AML-193 (cell line): Measurements from ENCODE around the gene SAPCD2.
"Not testable (repeated sequence)": the region's sequence is repeated elsewhere in the genome, so short reads cannot be mapped to it uniquely, and the experiment has no call there.

Experiments used
- DNase-seq, 2 experiments: peaks; one replicate each; lab custom pipeline; 2025; lab: John Stamatoyannopoulos, UW

Gene SAPCD2

DNA sequence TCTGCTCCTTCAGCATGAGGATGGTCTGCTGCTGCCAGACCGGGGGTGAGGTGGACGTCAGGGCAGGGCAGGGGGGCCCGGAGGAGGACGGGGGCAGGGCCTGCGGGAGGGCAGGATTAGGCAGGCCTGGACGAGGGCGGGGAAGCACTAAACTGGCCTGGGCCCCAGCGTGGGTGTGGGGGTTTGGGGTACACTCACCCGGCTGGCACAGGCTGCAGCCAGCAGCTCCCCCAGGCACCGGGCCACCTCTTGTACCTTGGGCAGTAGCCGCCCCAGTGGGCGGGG lies 5.5 kb downstream of the SAPCD2 start:
- DNase-seq, result no peak

GRCh38 chr9:137064027-137064879 lies 6.1 kb downstream of the SAPCD2 start:
- peak; percentile 16 to 32 for DNase-seq

DNA sequence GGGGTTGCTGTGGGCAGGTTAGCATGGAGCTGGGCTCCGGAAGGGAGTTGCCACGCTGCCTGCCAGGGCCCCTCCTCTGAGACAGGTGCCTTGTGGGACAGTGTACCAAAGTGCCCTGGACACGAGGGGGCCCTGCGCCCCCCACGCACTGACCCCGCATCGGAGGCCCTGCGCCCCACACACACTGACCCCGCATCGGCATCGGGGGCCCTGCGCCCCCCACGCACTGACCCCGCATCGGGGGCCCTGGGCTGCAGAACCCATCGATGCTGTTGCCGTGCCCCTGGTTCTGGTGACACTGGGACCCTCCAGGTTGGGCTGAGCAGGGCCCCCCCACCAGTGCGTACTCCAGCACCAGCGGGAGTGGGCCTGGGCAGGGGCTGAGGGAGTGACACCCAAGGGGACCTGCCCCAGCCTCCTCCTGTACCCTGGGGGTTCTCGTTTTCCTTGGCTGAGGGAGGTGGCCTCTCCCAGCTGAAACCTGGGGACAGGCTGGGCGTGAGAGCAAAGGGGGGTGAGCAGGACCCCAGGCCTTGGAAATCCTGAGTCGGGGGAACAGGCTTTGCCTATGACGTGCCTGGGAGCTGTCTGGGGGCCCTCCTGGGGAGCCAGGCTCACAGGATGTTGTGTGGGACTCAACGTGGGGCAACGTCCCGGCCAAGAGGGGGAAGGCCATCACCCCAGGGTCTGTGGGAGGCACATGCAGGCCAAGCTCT lies 6.9 kb downstream of the SAPCD2 start:
- DNase-seq, result no peak

DNA sequence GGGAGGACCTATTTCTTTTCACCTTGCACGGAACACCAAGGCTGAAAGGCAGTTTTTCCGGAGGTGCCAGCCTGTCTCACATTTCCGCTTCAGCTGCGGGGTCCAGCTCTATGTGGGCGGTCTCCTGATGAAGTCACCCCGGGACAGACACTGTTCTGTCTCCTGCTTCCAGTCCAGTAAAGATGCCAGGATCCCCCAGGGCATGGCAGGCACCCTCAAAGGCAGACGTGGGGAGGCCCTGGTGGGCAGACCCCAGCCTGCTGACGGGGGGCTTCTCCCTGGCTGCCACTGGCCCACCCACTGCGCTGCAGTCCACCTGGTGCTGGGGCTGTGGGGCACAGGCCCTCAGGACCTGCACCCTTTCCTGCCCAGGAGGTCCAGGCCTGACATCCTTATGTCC lies 7.6 kb downstream of the SAPCD2 start:
- DNase-seq, result not testable (repeated sequence)

GRCh38 chr9:137062384-137062783 lies 8.0 kb downstream of the SAPCD2 start:
- no peak for DNase-seq

GRCh38 chr9:137058521-137059234 lies 11.7 kb downstream of the SAPCD2 start:
- DNase-seq, result no peak

DNA sequence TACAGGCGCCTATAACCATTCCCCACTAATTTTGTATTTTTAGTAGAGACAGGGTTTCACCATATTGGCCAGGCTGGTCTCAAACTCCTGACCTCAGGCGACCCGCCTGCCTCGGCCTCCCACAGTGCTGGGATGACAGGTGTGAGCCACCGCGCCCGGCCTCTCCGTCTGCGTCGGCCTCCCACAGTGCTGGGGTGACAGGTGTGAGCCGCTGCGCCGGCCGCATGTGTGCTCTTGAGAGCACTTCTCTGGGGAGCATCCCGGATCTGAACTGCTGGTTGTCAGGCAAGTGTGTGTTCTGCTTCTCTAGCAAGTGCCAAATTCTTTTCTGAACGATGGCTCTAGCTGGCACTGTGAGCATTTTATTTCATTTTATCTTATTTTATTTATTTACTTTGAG lies 12.8 kb downstream of the SAPCD2 start:
- DNase-seq, result no peak

DNA sequence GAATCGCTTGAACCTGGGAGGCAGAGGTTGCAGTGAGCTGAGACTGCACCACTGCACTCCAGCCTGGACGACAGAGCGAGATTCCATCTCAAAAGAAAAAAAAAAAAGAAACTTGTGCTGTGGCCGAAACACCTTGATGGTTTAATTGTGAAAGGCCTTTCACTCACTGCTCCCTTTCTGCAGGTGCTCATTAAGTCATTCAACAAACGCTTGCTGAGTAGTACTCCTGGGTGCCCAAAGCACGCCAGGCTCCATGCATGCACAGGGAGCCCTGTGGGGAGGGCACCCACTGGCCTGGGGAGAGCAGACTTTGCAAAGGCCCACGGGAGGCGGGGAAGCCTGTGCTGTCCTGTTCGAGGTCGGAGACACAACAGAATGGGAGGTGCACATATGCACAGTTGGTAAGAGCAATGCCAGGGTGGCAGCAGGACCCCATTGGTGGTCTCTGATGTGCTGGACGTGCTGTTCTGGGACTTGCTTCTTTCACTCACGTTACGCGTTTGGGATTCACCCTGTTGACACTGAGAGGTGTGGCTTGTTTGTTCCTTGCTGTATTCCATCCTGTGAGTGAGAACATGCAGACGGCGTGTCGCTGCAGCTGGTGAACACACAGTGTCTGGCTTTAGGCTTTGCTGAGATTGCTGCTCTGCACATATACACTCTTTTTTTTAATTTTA lies 13.5 kb downstream of the SAPCD2 start:
- no peak for DNase-seq

DNA sequence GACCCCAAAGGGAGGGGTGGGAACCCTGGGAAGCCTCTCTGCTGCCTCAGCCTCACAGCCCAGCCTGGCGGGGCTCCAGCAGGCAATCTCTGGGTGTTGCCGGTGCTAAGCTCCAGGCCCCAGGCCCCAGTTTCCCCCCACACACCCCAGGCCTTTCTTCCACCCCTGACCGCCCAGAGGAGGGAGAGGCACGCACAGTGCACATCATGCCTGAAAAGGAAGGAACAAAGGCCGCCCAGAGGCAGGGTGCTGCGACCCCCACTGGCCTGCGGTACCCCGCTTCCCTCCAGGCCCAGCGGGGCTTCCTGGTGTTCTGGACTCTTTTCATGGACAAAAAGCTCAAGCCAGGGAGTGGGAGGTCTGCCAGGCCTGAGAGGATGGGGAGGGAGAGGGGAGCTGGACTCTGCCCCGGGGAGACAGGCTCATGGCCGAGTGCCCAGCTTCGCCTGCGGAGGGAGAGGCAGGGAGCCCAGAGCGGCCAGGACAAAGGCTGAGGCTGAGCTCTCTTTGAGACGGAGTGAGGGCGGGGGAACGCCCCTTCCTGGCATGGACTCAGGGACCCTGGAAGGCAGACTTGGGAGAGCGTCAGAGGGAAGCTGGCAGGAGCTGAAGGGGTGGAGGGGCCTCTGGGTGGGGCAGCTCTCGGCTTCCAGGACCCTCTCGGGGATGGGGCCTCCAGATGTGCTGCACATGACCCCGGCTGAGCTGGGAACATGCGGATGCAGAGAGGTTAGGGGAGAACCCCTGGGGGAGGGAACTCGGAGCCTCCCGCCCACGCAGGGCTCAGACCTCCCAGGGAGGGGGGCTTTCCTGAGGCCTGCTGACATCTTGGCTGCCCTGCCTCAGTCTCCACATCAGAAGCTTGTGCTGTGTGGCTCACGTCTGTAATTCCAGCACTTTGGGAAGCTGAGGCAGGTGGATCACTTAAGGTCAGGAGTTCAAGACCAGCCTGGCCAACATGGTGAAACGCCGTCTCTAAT lies 14.7 kb downstream of the SAPCD2 start:
- no peak for DNase-seq

DNA sequence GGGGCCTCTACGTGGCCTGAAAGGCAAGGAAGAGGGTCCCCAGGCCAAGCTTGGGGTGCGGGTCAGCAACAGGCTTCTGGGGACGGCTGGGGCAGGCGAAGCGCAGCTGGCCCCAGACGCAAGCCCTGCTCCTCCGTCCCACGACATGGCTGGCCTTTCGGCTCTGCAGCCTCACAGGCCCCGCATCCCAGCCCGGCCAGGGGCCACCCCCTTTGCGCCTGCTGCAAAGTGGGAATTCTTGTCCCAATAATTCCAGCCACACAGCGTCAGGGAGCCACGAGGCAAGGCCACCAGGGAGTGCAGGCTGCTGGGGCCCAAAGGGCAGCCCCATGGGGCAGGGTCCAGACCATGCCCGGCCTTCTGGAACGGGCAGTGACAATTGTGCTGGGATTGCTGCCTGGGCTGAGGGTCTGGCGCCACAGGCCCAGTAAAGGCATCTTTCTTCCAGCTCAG lies 15.4 kb downstream of the SAPCD2 start:
- DNase-seq, result no peak

- DNase-seq, result no peak
Measured at GRCh38 chr9:137053944-137054931, 16.1 kb downstream of the SAPCD2 start, which contains the start of gene ENTPD2. Gene ENTPD2, minus strand, starts transcription at chr9:137054061. Its CDS starts 64 bp downstream, at chr9:137053997.

DNA sequence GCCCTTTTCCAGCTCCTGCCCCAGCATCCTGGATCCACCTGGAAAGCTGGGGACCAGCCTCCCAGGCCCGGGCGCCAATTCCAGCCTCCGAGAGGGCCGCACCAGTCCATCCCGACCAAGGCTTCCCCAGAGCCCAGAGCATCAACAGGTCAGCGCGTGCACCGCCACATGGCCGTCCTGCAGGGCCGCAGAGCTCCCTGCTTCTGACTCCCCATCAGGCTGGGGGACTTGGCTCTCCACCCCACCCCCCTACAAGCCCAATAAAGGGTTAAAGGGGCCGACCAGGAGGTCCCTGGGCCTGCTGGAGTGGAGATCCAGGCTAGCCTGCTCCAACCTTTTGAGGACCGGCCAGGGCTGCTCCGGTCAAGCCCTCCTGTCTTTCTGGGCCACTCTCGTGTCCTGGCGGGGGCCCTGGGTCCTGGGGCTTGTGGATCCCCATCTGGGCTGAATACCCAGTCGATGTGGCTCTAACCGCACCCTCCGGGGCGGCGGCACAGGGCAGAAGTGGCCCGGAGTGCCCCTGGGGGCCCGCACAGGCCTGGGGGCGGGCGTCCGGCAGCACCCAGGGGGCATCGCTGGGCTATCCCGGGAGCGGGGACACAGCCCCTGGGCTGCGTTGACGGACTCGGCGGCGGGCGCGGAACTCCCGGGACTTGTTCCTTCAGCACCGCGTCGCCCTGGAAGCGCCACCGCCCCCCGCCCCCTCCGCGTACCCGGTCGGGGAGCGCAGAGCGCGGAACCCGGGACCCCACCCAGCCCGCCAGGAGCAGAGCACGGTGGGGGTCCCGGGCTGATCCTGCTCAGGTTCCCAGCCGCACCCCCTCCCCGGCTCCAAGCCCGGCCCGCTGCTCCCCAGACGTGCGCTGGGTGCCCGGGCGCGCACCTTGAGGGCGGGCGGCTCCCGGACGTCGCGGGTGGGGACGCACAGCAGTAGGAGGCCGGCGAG lies 17.1 kb downstream of the SAPCD2 start:
- DNase-seq, result no peak

- no peak for DNase-seq
Measured at GRCh38 chr9:137052293-137052692, 18.1 kb downstream of the SAPCD2 start.

GRCh38 chr9:137051145-137051724 lies 19.1 kb downstream of the SAPCD2 start:
- DNase-seq, result no peak

DNA sequence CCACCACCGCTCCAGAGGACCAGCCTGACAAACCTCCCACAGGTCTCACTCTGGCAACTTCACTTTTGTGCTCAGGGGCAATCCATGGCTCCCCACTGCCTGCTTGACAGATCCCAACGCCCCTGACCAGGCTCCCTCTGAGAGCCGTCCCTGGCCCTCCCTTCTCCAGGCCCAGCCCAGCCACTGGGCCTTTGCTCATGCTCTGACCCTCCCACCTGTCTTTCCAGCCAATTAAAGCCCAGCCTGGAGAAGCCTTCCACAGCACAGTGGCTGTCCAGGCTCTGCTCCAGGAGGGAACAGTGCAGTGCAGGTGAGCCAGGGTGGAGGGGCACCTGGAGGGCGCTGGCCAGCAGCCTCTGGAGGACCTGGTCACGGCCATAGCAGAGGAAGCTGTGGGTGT lies 19.8 kb downstream of the SAPCD2 start:
- no peak for DNase-seq

DNA sequence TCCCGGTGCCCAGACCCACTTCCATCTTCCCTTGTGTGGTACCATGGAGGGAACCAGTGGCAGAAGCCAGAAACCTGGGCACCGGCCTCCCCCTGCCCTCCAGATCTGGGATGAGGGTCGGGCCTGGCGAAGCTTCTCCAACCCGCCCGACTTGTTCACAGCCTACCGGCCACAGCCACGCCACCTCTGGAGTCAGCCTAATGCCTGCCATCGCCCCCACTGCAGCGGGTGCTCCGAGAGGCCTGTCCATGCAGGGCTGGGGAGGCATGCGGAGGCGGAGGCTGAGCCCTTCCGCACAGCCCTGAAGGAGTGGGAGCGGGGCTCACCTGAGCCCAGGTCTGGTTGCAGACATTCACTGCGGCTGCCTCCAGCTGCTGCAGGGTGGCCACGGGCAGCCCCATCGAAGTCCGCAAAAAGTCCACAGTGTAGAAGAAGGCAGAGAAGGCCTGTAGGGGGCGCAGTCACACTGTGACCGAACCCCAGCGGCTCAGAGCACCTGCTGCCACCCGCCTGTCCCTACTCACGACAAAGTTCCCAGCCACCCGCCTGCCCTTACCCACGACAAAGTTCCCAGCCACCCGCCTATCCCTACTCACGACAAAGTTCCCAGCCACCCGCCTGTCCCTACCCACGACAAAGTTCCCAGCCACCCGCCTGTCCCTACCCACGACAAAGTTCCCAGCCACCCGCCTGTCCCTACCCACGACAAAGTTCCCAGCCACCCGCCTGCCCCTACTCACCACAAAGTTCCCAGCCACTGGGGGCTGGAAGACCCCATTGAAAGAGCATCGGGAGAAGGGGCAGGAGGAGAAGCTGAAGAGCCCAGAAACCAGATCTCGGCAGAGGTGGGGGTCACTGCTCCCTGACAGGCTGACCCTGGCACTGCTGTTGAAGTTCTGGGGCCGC lies 20.6 kb downstream of the SAPCD2 start:
- peak; percentile 54 to 69 for DNase-seq
